HUES48 (cell line): Measurements from ENCODE around the gene PATZ1.
A peak's percentile ranks its signal among the peaks of the same experiment; 100 is the strongest.
"Not testable (repeated sequence)": the region's sequence is repeated elsewhere in the genome, so short reads cannot be mapped to it uniquely, and the experiment has no call there.

ENCODE experiments used
- H3K27ac ChIP-seq: one replicate; pipeline ENCODE4 v1.7.0; 2013; ENCODE audit warnings: low read depth, low read length, inconsistent platforms
- H3K27me3 ChIP-seq: 2 replicates; pipeline ENCODE4 v1.6.1; 2013; ENCODE audit warnings: mild to moderate bottlenecking, low read length; ENCODE audit not compliant: control insufficient read depth, insufficient read depth
- H3K36me3 ChIP-seq: 2 replicates; pipeline ENCODE4 v1.6.1; 2013; ENCODE audit warnings: low read length; ENCODE audit not compliant: control insufficient read depth, insufficient read depth
- H3K4me1 ChIP-seq: 2 replicates; pipeline ENCODE4 v1.6.1; 2013; ENCODE audit warnings: mild to moderate bottlenecking, low read length; ENCODE audit not compliant: control insufficient read depth, insufficient read depth
- H3K4me3 ChIP-seq: 2 replicates; pipeline ENCODE4 v1.5.1; 2013; ENCODE audit warnings: mild to moderate bottlenecking, low read depth, low read length
- H3K9ac ChIP-seq: 2 replicates; pipeline ENCODE4 v1.6.1; 2013; ENCODE audit warnings: mild to moderate bottlenecking, low read depth, low read length, moderate library complexity
- H3K9me3 ChIP-seq: 2 replicates; pipeline ENCODE4 v1.6.1; 2013; ENCODE audit warnings: low read length; ENCODE audit not compliant: control insufficient read depth, insufficient read depth

PATZ1 gene

GRCh38 chr22:31346255-31346732, at the start of gene PATZ1:
Gene PATZ1, minus strand, starts transcription at chr22:31346346. Its CDS starts 744 bp downstream, at chr22:31345602.
- Histone ChIP-seq H3K27me3 (no peaks in the 10 kb centered on the region), H3K9me3 (no peaks in the 10 kb centered on the region), H3K4me3 (peak within 1 kb of the TSS; percentile 84), H3K4me1 (peaks cover 35% of the 10 kb centered on the region), H3K36me3 (peaks cover 24% of the 10 kb centered on the region), H3K27ac (peak within 1 kb of the TSS; percentile 98), H3K9ac (peak within 1 kb of the TSS; percentile 91)

GRCh38 chr22:31394326-31394725, 48.2 kb upstream of the PATZ1 start:
- no peaks in the 10 kb centered on the region for H3K36me3 ChIP-seq
- no peak overlapping the region for H3K27ac ChIP-seq
- no peak overlapping the region for H3K4me3 ChIP-seq
- no peaks in the 10 kb centered on the region for H3K9me3 ChIP-seq
- H3K27me3 ChIP-seq, result no peaks in the 10 kb centered on the region
- no peaks in the 10 kb centered on the region for H3K4me1 ChIP-seq
- H3K9ac ChIP-seq, result no peak overlapping the region

GRCh38 chr22:31393893-31394292, 47.7 kb upstream of the PATZ1 start:
- Histone ChIP-seq H3K27ac (no peak overlapping the region), H3K4me1 (no peaks in the 10 kb centered on the region), H3K9me3 (no peaks in the 10 kb centered on the region), H3K9ac (no peak overlapping the region), H3K4me3 (no peak overlapping the region), H3K36me3 (no peaks in the 10 kb centered on the region), H3K27me3 (no peaks in the 10 kb centered on the region)

GRCh38 chr22:31378651-31379050, 32.5 kb upstream of the PATZ1 start:
- H3K4me1 ChIP-seq, H3K4me3 ChIP-seq, H3K9ac ChIP-seq, H3K27me3 ChIP-seq, H3K36me3 ChIP-seq, H3K27ac ChIP-seq, H3K9me3 ChIP-seq: not testable (repeated sequence)

GRCh38 chr22:31378123-31378522, 32.0 kb upstream of the PATZ1 start:
- H3K36me3 ChIP-seq, result no peaks in the 10 kb centered on the region
- H3K9me3 ChIP-seq, result no peaks in the 10 kb centered on the region
- H3K4me1 ChIP-seq, result no peaks in the 10 kb centered on the region
- H3K27ac ChIP-seq, result no peak overlapping the region
- no peaks in the 10 kb centered on the region for H3K27me3 ChIP-seq
- H3K9ac ChIP-seq, result no peak overlapping the region
- H3K4me3 ChIP-seq, result no peak overlapping the region

GRCh38 chr22:31377612-31378011, 31.5 kb upstream of the PATZ1 start:
- H3K27me3 ChIP-seq, result no peaks in the 10 kb centered on the region
- H3K4me1 ChIP-seq, result no peaks in the 10 kb centered on the region
- H3K36me3 ChIP-seq, result no peaks in the 10 kb centered on the region
- no peak overlapping the region for H3K4me3 ChIP-seq
- no peak overlapping the region for H3K27ac ChIP-seq
- H3K9me3 ChIP-seq, result no peaks in the 10 kb centered on the region
- no peak overlapping the region for H3K9ac ChIP-seq

- Histone ChIP-seq H3K27ac (no peak overlapping the region), H3K4me1 (no peaks in the 10 kb centered on the region), H3K4me3 (no peak overlapping the region), H3K36me3 (no peaks in the 10 kb centered on the region), H3K27me3 (no peaks in the 10 kb centered on the region), H3K9me3 (no peaks in the 10 kb centered on the region), H3K9ac (no peak overlapping the region)
Measured at GRCh38 chr22:31367426-31367825, 21.3 kb upstream of the PATZ1 start.

GRCh38 chr22:31363885-31364465, 17.8 kb upstream of the PATZ1 start:
- no peaks in the 10 kb centered on the region for H3K27me3 ChIP-seq
- no peak overlapping the region for H3K27ac ChIP-seq
- no peaks in the 10 kb centered on the region for H3K4me1 ChIP-seq
- H3K4me3 ChIP-seq, result no peak overlapping the region
- H3K9ac ChIP-seq, result no peak overlapping the region
- H3K36me3 ChIP-seq, result no peaks in the 10 kb centered on the region
- H3K9me3 ChIP-seq, result no peaks in the 10 kb centered on the region

GRCh38 chr22:31361743-31362142, 15.6 kb upstream of the PATZ1 start:
- no peak overlapping the region for H3K27ac ChIP-seq
- no peaks in the 10 kb centered on the region for H3K27me3 ChIP-seq
- H3K36me3 ChIP-seq, result no peaks in the 10 kb centered on the region
- no peak overlapping the region for H3K9ac ChIP-seq
- H3K4me1 ChIP-seq, result no peaks in the 10 kb centered on the region
- H3K4me3 ChIP-seq, result no peak overlapping the region
- H3K9me3 ChIP-seq, result no peaks in the 10 kb centered on the region

- no peak overlapping the region for H3K9ac ChIP-seq
- no peak overlapping the region for H3K4me3 ChIP-seq
- H3K36me3 ChIP-seq, result no peaks in the 10 kb centered on the region
- H3K4me1 ChIP-seq, result no peaks in the 10 kb centered on the region
- no peak overlapping the region for H3K27ac ChIP-seq
- H3K9me3 ChIP-seq, result no peaks in the 10 kb centered on the region
- no peaks in the 10 kb centered on the region for H3K27me3 ChIP-seq
Measured at GRCh38 chr22:31360029-31360428, 13.9 kb upstream of the PATZ1 start.

- H3K4me3 ChIP-seq, result no peak overlapping the region
- H3K4me1 ChIP-seq, result no peaks in the 10 kb centered on the region
- no peak overlapping the region for H3K27ac ChIP-seq
- H3K36me3 ChIP-seq, result no peaks in the 10 kb centered on the region
- H3K9me3 ChIP-seq, result no peaks in the 10 kb centered on the region
- H3K27me3 ChIP-seq, result no peaks in the 10 kb centered on the region
- no peak overlapping the region for H3K9ac ChIP-seq
Measured at GRCh38 chr22:31354515-31354914, 8.4 kb upstream of the PATZ1 start.
